Measurements from ENCODE around the gene RSPH6A.

GRCh38 chr19:45771311-45771933 is 43.7 kb downstream of the RSPH6A start:
- TF ChIP-seq, protein P1, sequence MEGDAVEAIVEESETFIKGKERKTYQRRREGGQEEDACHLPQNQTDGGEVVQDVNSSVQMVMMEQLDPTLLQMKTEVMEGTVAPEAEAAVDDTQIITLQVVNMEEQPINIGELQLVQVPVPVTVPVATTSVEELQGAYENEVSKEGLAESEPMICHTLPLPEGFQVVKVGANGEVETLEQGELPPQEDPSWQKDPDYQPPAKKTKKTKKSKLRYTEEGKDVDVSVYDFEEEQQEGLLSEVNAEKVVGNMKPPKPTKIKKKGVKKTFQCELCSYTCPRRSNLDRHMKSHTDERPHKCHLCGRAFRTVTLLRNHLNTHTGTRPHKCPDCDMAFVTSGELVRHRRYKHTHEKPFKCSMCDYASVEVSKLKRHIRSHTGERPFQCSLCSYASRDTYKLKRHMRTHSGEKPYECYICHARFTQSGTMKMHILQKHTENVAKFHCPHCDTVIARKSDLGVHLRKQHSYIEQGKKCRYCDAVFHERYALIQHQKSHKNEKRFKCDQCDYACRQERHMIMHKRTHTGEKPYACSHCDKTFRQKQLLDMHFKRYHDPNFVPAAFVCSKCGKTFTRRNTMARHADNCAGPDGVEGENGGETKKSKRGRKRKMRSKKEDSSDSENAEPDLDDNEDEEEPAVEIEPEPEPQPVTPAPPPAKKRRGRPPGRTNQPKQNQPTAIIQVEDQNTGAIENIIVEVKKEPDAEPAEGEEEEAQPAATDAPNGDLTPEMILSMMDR (IDR thresholded peaks at IDR 0.05) = no peak
- TF ChIP-seq POLR2A (IDR thresholded peaks at IDR 0.05) = no peak

All from lower leg skin (tissue), 3 donors.